Right atrium auricular region (tissue), 2 donors: ENCODE measurements around the gene KIRREL3. TPM values are rescaled to one million over a fixed set of nuclear protein-coding genes. Genes with fewer than 3 reads are reported as not detected.

Experiments used
- DNase-seq: peaks from one replicate; pipeline ENCODE4 v3.0.0-alpha.2; 2019; ENCODE audit warnings: low spot score
- H3K27ac ChIP-seq, 2 donors: fragments of 200-600 bp; sonication (generic); 1 replicate in 1 of 2; 2 replicates in 1 of 2; pipeline ENCODE4 v1.5.1; 2016 to 2019
- H3K27me3 ChIP-seq, 2 donors: fragments of 200-600 bp; sonication (generic); one replicate each; pipeline versions ENCODE4 v1.5.1 to v1.6.0; 2017 to 2019
- H3K36me3 ChIP-seq: fragments of 200-600 bp; sonication (generic); one replicate; pipeline ENCODE4 v1.5.1; 2016
- H3K4me1 ChIP-seq, 2 donors: fragments of 200-600 bp; sonication (generic); one replicate each; pipeline versions ENCODE4 v1.5.1 to v1.6.0; 2017 to 2019
- H3K4me3 ChIP-seq, 2 donors: fragments of 200-600 bp; sonication (generic); 1 replicate in 1 of 2; 2 replicates in 1 of 2; pipeline ENCODE4 v1.5.1; 2017 to 2019; ENCODE audit warnings: mild to moderate bottlenecking in 1 of 2, moderate library complexity in 1 of 2
- H3K9me3 ChIP-seq, 2 donors: fragments of 200-600 bp; sonication (generic); one replicate each; pipeline ENCODE4 v1.5.1; 2019
- total RNA-seq, 2 donors: library from RNA; depleted of rRNA; stranded (reverse); fragments of >200 nt; gene quantifications; one replicate each; pipeline ENCODE4 v1.1.0, GENCODE V29; 2016
- TF ChIP-seq, protein P1 (sequence below), 2 donors: fragments of 200-600 bp; sonication (generic); IDR thresholded peaks; one replicate each; pipeline ENCODE4 v1.5.1; 2019; ENCODE audit warnings: antibody characterized with exemption in 2 of 2

KIRREL3 gene
- total RNA-seq, 2 donors from 2014 or later, result 0.51 to 0.74 TPM

DNA sequence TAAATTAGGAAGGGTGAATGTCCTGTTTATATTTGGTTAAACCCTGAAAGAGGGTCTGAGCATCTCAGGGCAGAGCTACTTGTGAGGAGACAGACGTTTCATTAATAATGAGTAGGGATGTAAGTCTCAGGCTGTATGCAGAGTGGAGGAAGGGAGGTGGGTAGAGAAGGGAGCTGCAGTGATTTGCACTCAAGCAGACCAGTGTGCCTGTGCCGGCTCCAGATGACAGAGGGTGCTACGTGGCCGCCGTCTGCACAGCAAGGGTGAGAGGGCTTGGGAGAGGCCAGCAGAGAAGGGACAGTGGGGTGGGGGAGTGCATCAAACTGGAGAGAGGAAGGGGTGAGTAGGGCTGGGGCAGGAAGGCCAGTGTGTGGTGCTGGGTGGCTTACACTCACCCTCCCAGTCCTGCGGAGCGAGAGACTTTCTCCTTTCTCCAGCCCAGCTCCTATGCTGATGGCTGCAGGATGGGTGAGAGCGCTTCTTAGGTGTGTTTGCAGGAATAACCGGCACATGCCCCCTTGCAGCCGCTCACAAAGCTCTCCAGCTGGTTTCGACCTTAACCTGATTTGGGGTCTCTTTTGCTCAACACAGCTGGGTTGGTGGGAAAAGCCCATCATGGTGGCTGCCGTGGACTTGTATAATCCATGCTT lies 514.5 kb downstream of the KIRREL3 start:
- no peak for DNase-seq
- no peaks in the 10 kb centered on the region for H3K9me3 ChIP-seq
- no peaks in the 10 kb centered on the region for H3K36me3 ChIP-seq
- no peaks in the 10 kb centered on the region for H3K4me1 ChIP-seq
- no peak overlapping the region for H3K4me3 ChIP-seq
- H3K27me3 ChIP-seq, result no peaks in the 10 kb centered on the region
- TF ChIP-seq, protein P1, sequence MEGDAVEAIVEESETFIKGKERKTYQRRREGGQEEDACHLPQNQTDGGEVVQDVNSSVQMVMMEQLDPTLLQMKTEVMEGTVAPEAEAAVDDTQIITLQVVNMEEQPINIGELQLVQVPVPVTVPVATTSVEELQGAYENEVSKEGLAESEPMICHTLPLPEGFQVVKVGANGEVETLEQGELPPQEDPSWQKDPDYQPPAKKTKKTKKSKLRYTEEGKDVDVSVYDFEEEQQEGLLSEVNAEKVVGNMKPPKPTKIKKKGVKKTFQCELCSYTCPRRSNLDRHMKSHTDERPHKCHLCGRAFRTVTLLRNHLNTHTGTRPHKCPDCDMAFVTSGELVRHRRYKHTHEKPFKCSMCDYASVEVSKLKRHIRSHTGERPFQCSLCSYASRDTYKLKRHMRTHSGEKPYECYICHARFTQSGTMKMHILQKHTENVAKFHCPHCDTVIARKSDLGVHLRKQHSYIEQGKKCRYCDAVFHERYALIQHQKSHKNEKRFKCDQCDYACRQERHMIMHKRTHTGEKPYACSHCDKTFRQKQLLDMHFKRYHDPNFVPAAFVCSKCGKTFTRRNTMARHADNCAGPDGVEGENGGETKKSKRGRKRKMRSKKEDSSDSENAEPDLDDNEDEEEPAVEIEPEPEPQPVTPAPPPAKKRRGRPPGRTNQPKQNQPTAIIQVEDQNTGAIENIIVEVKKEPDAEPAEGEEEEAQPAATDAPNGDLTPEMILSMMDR (IDR thresholded peaks at IDR 0.05), result no peak
- H3K27ac ChIP-seq, result no peak overlapping the region

- Histone ChIP-seq H3K4me3 (no peak overlapping the region), H3K27ac (no peak overlapping the region), H3K27me3 (no peaks in the 10 kb centered on the region), H3K36me3 (no peaks in the 10 kb centered on the region), H3K4me1 (peaks cover 0 to 8% of the 10 kb centered on the region in 2 donors), H3K9me3 (no peaks in the 10 kb centered on the region)
- TF ChIP-seq, protein P1 (IDR thresholded peaks at IDR 0.05), result no peak
- no peak for DNase-seq
Measured at GRCh38 chr11:126485021-126485792, 515.4 kb downstream of the KIRREL3 start.

GRCh38 chr11:126484266-126484665 lies 516.3 kb downstream of the KIRREL3 start:
- DNase-seq, result no peak
- H3K27me3 ChIP-seq, result no peaks in the 10 kb centered on the region
- no peak overlapping the region for H3K4me3 ChIP-seq
- TF ChIP-seq, protein P1 (IDR thresholded peaks at IDR 0.05), result no peak
- no peaks in the 10 kb centered on the region for H3K9me3 ChIP-seq
- H3K36me3 ChIP-seq, result no peaks in the 10 kb centered on the region
- H3K4me1 ChIP-seq, result peaks cover 0 to 8% of the 10 kb centered on the region in 2 donors
- H3K27ac ChIP-seq, result no peak overlapping the region

GRCh38 chr11:126483621-126484195 lies 516.9 kb downstream of the KIRREL3 start:
- DNase-seq, result no peak
- TF ChIP-seq, protein P1 (IDR thresholded peaks at IDR 0.05), result no peak
- Histone ChIP-seq H3K4me1 (peaks cover 0 to 8% of the 10 kb centered on the region in 2 donors), H3K9me3 (no peaks in the 10 kb centered on the region), H3K27me3 (no peaks in the 10 kb centered on the region), H3K4me3 (no peak overlapping the region), H3K36me3 (no peaks in the 10 kb centered on the region), H3K27ac (no peak overlapping the region)

DNA sequence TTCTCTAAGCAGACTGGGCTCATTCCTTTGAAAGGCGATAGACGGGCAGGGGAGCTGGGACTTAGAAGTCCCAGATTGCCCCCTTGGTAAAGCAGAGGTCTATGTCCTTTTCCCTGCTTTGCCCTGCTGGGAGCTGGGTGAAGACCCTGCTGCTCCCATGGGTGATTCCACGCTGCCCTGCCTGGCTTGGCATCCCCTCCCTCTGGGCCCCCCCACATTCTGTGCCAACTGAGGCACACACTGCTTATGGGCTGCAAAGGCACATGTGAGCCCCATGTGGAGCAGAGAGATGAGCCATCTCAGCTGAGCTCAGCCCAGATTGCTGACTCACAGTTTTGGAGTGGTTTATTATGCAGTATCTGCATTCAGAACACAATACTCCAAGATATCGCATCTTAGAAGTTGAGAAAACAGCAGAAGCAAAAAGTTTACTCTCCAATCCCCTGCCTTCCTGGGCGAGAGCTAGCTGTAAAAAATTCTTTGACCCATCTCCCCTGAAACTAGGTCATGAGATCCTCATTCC lies 517.9 kb downstream of the KIRREL3 start:
- H3K27ac ChIP-seq, result no peak overlapping the region
- H3K27me3 ChIP-seq, result no peaks in the 10 kb centered on the region
- no peak overlapping the region for H3K4me3 ChIP-seq
- TF ChIP-seq, protein P1 (IDR thresholded peaks at IDR 0.05), result no peak
- no peaks in the 10 kb centered on the region for H3K9me3 ChIP-seq
- peaks cover 0 to 8% of the 10 kb centered on the region in 2 donors for H3K4me1 ChIP-seq
- no peak for DNase-seq
- H3K36me3 ChIP-seq, result no peaks in the 10 kb centered on the region
